ENCODE data around the gene OR2AG1. TPM values are rescaled to one million over a fixed set of nuclear protein-coding genes. Genes with fewer than 3 reads are reported as not detected.

Gene OR2AG1
- polyA plus RNA-seq, 3 donors = not detected

GRCh38 chr11:6771926-6772893, 10.6 kb upstream of the OR2AG1 start, which contains the start of gene OR2AG2:
OR2AG2 (minus strand) TSS chr11:6771976; CDS start chr11:6768957, 3,019 bp downstream.
- intact Hi-C loops (cut with micrococcal nuclease) = no loop called here
- no peaks in the 10 kb centered on the region for H3K27me3 ChIP-seq (ENCODE audit: control insufficient read depth in 2 of 2, insufficient read depth in 2 of 2, low read length in 2 of 2)
- Mint-ChIP-seq H3K27me3 (ENCODE audit: low read depth in 3 of 3) (peaks cover 0 to 8% (median 2%) of the 10 kb centered on the region in 3 donors), H3K9me3 (peaks cover 0 to 1% (median 0%) of the 10 kb centered on the region in 7 donors), H3K27ac (peak within 1 kb of the TSS; percentile 9 to 89 (median 81)), H3K4me1 (peaks cover 15% of the 10 kb centered on the region), H3K36me3 (no peaks in the 10 kb centered on the region), H3K4me3 (no peak within 1 kb of the TSS)
- H4K20me1 ChIP-seq (ENCODE audit: insufficient read depth, low read length) = no peaks in the 10 kb centered on the region
- TF ChIP-seq CTCF (IDR thresholded peaks at IDR 0.05) = no peak
- DNase-seq = peak; percentile 78 to 88 (median 82)
- no peak within 1 kb of the TSS for H3K9ac ChIP-seq (ENCODE audit: insufficient read depth, low read length, poor library complexity, severe bottlenecking)
- WGBS (ENCODE audit: insufficient coverage) = 100% methylated on average over 2 of the region's 4 CpGs
- H3K4me1 ChIP-seq (ENCODE audit: control insufficient read depth in 1 of 2, insufficient read depth in 2 of 2, low read length in 2 of 2) = peaks cover 8 to 9% of the 10 kb centered on the region in 2 donors
- H3K79me2 ChIP-seq (ENCODE audit: insufficient read depth, low read length) = no peaks in the 10 kb centered on the region
- no peak within 1 kb of the TSS for H3K4me2 ChIP-seq (replicated peaks; ENCODE audit: extremely low read depth, low read length, poor library complexity, severe bottlenecking)
- no peaks in the 10 kb centered on the region for H3K9me3 ChIP-seq (replicated peaks in 1 of 2; ENCODE audit: control insufficient read depth in 1 of 2, insufficient read depth in 1 of 2, low read length in 2 of 2)
- H2AFZ ChIP-seq (ENCODE audit: insufficient read depth, low read depth, low read length, poor library complexity, severe bottlenecking) = peak within 1 kb of the TSS; percentile 13
- H3K4me3 ChIP-seq (replicated peaks in 1 of 3; ENCODE audit: low read depth in 2 of 3, low read length in 3 of 3) = no peak within 1 kb of the TSS
- H3K36me3 ChIP-seq (replicated peaks in 1 of 2; ENCODE audit: control insufficient read depth in 1 of 2, insufficient read depth in 2 of 2, low read length in 2 of 2) = no peaks in the 10 kb centered on the region
- H3K27ac ChIP-seq (ENCODE audit: low read depth in 1 of 2, low read length in 2 of 2) = peak within 1 kb of the TSS; percentile 36 to 74

GRCh38 chr11:6778518-6778917, 4.3 kb upstream of the OR2AG1 start:
- no peak overlapping the region for H3K27ac ChIP-seq (ENCODE audit: low read depth in 1 of 2, low read length in 2 of 2)

More at GRCh38 chr11:6778518-6778917, 4.3 kb upstream of the OR2AG1 start:
- Histone ChIP-seq H2AFZ (ENCODE audit: insufficient read depth, low read depth, low read length, poor library complexity, severe bottlenecking) (no peak overlapping the region), H3K9me3 (replicated peaks in 1 of 2; ENCODE audit: control insufficient read depth in 1 of 2, insufficient read depth in 1 of 2, low read length in 2 of 2) (no peaks in the 10 kb centered on the region), H4K20me1 (ENCODE audit: insufficient read depth, low read length) (no peaks in the 10 kb centered on the region), H3K79me2 (ENCODE audit: insufficient read depth, low read length) (no peaks in the 10 kb centered on the region), H3K4me3 (replicated peaks in 1 of 3; ENCODE audit: low read depth in 2 of 3, low read length in 3 of 3) (no peak overlapping the region), H3K36me3 (replicated peaks in 1 of 2; ENCODE audit: control insufficient read depth in 1 of 2, insufficient read depth in 2 of 2, low read length in 2 of 2) (no peaks in the 10 kb centered on the region), H3K4me2 (replicated peaks; ENCODE audit: extremely low read depth, low read length, poor library complexity, severe bottlenecking) (no peak overlapping the region), H3K27me3 (ENCODE audit: control insufficient read depth in 2 of 2, insufficient read depth in 2 of 2, low read length in 2 of 2) (no peaks in the 10 kb centered on the region), H3K4me1 (ENCODE audit: control insufficient read depth in 1 of 2, insufficient read depth in 2 of 2, low read length in 2 of 2) (no peaks in the 10 kb centered on the region), H3K9ac (ENCODE audit: insufficient read depth, low read length, poor library complexity, severe bottlenecking) (no peak overlapping the region)
- no peak overlapping the region for H3K4me3 Mint-ChIP-seq
- H3K4me1 Mint-ChIP-seq = no peaks in the 10 kb centered on the region
- intact Hi-C loops (cut with micrococcal nuclease) = no loop called here
- peak in 2 of 3 donors; percentile 3 to 11 for DNase-seq
- H3K27me3 Mint-ChIP-seq (ENCODE audit: low read depth in 3 of 3) = peaks cover 2 to 5% (median 5%) of the 10 kb centered on the region in 3 donors
- peaks cover 0 to 1% (median 0%) of the 10 kb centered on the region in 7 donors for H3K9me3 Mint-ChIP-seq
- no peak for TF ChIP-seq CTCF (IDR thresholded peaks at IDR 0.05)
- no peak overlapping the region for H3K27ac Mint-ChIP-seq
- no peaks in the 10 kb centered on the region for H3K36me3 Mint-ChIP-seq
